HG03575 (cell line): ENCODE results near the gene ARMH2.

ENCODE experiments used
- ATAC-seq: cut with Tn5 transposase; IDR thresholded peaks from one replicate; pipeline ENCODE4 v1.9.1; 2021; ENCODE audit not compliant: unreplicated experiment, insufficient number of reproducible peaks, low FRiP score; ENCODE audit errors: extremely low read depth

The ARMH2 gene

DNA sequence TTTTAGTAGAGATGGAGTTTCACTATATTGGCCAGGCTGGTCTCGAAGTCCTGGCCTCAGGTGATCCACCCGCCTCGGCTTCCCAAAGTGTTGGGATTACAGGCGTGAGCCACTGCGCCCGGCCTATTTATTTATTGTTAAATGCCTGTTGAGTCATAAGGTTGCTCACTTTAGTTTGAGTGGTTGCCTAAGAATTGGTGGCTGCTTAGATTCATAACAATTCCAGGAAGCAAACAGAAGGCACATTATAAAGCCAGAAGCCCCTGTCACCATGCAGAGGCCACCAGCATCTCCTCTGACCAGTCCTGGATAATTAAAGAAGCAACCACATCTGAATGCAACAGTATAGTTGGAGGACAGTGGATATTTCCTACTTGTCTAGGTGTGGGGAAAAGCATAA is 24.0 kb upstream of the ARMH2 start:
- ATAC-seq: no peak

DNA sequence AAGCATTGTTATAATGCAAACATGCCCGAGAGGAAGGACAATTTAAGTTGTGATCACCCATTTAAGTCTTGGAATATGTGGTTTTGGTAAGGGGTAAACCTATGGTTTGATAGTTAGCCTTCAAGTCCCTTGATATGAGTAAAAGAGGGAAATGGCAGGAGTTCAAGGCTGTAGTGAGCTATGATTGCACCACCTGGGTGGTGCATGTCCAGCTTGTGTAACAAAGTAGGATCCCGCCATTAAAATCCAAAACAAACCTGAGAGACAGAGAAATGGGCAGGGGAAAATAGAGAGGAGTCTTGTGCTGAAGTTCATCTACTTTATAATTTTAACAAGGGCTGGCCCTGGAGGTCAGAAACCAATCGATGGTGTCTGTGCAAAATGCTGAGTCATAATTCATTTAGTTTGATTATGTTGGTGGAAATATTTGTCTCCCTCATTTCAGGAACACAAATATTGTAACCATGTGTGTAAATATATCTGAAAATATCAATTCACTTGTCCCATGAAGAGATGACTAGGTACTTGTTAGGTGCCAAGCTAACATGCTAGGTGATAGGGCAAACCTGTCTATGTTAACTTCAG is 23.2 kb upstream of the ARMH2 start:
- no peak for ATAC-seq

DNA sequence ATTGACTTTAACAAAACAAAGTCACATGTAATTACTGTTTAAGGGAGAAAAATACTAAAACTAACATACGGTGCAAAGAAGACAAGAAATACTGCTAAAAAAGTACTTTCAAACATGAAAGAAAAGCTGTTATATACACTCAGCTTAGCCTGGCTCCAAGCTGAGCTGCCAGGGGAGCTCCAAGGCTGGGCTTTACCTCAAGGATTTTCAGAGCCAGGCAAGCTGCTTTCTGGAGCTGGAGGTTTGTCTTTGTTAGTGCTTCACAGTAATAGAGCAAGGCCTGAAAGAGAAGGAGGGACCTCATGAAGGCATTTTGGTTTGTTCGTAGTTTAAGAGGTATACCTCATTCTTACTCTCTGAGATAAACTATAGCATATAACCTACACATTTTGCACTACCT is 19.6 kb upstream of the ARMH2 start:
- ATAC-seq: no peak

DNA sequence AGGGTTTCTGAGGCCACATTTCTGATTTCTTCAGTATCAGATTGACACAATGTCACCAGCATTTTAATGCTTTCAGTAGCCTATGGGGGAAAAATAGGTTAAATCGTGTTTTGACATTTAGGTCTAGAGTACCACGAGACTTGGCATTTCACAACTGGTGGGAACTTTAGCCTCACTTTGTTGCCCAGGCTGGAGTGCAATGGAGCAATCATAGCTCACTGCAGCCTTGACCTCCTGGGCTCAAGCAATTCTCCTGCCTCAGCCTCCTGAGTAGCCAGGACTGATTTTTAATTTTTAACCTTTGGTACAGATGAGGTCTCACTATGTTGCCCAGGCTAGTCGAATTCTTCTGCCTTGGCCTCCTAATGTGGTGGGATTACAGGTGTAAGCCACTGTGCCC is 11.0 kb upstream of the ARMH2 start:
- ATAC-seq: no peak

DNA sequence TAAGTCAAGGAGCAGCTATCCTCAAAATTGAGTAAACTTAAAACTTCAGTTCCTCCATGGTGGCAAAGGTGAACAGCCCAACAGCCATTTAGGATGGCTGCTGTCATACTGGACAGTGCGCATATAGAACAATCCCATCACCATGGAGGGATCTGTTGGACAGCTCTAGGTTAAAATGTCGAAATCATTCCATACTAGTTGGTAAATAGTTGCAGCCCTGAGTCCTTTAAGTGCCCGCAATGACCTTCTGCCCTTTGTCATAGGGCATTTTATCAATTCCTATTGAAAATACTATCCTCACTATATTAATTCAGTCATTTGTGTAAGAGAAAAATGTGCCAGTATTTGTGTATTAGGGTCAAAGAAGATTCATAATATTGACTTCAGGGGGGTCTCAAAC is 8.9 kb upstream of the ARMH2 start:
- no peak for ATAC-seq

DNA sequence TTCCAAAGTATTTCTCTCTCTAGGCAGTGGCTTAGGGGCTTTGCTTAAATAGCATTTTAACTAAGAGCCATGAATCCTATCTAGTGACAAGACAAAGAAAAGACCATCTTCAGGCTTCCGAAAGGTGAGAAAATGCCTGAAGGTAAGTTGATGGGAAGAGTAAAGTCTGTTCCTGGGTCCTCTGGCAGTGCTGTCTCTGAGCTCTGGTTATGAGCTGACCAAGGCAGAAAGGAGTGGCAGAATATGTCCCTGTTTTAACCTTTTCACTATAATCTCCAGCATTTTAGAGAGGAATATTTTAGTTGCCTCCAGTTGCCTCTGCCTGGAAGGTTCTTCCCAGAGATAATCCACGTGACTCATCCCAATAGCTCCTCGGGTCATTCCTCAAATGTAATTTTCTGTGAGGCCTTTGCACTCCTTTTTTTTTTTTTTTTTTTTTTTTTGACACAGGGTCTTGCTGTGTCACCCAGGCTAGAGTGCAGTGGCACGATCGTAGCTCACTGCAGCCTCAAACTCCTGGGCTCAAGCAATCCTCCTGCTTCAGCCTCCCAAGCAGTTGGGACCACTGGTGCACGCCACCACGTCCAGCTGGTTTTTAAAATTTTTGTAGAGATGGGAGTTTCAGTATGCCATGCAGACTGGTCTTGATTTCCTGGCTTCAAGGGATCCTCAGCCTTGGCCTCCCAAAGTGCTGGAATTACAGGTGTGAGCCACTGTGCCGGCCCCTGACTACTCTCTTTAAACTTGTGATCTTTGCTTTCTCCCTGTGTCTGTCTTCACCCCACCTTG is 3.7 kb upstream of the ARMH2 start:
- no peak for ATAC-seq

DNA sequence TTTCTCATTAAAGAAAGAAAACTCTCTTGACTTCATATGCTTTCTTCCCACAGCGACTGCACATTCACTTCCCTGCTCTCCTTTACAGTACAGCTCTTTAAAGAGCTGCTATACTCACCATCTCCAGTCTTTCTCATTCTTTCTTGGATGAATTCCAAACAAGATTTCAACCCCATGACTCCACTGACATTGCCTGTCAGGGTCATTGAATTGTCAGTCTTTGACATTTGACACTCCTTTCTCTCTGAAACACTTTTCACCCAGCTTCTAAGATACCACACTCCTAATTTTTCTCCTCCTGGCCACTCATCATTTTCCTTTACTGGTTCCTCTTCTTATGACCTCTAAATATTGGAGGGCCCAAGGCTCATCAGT is 811 bp upstream of the ARMH2 start:
- ATAC-seq: no peak

DNA sequence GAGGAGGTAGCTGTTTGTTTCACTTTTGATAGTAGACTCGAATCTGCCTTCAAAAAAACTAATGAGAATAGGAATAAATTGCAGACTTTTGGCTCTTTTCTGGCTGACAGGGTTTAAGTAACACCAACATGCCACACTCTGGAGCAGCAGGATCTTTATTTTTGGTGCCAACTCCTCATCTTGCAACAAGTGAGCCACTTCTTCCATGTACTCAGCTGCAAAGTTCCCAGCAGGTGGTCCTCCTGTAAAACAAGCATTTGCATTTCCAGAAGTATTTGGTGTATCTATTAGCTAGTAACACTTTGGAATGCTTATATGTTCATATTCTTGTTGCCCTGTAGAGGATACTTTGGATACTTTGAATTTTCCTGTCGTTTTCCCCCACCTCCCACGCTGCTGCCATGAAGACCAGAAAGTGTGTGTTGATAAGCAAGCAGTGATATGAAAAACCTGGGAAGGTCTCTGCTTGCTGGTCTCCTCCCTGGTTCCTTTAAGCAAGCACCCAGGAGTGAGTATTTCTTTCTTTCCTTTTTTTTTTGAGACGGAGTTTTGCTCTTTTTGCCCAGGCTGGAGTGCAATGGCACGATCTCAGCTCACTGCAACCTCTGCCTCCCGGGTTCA is 1.0 kb downstream of the ARMH2 start:
- ATAC-seq: no peak

DNA sequence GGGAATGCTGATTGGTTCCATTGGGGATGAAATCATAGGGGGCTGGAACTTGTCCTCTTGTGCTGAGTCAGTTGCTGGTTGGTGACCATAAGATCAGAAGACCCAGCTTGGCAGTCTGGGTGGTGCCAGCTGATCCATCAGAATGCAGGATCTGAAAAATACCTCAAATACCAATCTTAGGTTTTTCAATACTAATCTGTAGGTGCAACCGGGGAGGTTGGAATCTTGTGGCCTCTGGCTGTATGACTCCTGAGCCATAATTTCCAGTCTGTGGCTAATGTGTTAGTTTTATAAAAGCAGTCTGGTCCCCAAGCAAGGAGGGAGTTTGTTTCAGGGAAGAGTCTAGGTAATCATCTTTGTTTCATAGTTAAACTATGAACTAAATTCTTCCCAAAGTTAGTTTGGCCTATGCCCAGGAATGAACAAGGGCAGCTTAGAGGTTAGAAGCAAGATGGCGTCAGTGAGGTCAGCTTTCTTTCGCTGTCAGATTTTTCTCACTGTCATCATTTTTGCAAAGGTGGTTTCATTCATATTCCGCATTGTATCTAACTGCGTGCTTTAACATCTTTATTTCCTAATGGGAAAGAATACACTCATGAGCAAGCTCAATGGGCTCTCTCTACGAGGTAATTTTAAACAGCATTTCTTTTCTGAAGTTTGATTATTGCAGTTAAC is 2.0 kb downstream of the ARMH2 start:
- ATAC-seq: no peak

DNA sequence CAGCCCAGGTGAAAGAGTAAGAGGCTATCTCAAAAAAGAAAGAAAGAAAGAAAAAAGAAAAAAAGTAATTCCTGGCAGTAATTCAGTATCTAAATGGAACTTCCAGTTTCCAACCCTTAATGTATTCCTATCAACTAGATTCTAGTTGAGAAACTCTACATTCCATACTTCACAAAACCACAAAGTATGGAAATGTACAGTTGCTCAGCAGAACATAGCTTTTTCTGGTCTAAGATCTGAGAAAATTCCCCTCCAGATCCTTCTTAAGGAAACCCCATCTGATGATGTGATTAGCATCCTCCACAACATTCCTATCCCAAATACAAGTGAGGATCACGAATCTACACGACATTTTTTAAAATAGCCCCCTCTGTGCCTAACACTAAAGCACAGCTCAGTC is 3.6 kb downstream of the ARMH2 start:
- ATAC-seq: no peak

DNA sequence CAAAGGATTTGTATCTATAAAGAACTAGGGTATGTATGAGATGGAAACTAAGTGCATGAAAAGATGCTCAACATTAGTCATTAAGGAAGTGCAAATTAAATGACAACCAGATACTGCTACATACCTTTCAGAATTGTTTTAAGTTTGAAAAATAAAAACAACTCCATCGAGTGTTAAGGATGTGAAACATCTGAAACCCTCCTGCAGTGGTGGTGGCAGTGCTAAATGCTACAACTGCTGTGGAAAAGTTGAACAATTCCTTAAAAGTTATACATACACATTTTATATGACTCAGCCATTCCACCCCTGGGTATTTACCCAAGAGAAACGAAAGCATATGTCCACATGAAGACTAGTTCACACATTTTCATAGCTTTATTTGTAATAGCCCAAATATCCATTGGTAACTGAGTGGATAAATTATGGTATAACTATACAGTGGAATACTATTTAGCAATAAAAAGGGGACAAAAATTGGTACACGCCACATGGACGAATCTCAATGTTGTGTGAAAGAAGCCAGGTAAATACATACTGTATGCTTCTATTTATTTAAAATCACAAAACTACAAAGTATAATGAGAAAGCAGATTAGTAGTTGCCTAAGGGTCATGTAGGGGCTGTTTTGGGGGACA is 10.6 kb downstream of the ARMH2 start:
- no peak for ATAC-seq

DNA sequence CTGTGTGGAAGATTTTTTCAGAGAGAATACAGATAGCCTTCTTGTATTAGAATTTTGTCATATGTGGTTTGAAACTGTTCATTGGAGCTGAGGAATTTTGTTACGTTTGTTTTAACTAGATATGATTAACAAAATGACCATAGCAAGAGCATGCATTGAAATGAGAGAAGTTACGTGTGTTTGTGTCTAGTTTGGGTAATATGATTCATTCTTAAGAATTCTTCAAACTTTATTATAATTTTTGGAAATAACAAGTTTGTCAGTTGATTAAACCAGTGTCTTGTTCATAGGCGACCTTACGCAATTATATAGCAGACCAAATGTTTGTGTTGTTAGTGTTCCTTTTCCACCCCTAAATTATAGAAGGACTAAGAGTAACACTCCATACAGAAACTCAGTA is 18.5 kb downstream of the ARMH2 start:
- no peak for ATAC-seq

DNA sequence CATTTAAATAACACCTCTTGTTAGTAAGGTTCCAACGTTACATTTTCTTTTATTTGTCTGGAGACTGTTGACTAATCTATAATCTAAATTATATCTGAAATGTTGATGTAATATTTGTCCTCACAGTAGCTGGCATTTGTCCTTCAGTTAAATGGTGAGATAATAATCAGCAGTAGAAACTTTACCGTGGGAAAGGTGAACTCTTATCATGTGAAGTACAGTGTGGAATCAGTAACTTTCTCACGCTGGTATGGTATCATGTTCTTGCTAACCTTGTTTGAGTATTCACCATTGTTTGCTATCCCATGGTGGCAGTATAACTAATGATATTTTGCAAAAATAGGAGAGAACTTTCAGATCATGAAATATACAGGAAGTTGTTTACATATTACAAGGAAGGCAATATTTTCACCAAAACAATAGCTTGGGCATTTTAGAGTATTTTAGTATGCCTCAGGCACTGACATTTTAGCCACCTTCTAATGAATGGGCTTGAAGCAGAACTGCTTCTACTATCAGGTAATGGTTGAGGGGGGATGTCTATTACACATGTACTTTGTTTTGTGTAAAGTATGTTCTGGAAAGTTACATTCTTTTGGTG is 19.2 kb downstream of the ARMH2 start:
- no peak for ATAC-seq

DNA sequence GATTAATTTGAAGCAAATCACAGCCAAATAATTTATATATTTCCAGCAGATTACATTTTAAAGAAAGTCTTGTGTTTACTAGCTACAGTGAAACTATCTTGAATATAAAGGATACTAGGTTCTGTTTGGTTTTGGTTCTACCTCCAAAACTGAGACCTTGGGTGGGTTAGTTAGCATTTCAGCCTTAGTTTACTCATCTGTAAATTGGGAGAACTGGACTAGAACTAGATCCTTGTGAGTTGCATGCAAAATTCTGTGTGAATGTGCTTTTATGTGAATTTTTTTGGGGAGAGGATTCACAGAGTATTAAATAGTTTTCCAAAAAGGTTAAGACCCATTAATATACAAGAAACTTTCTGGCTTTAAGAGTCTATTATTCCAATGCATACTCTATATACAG is 19.8 kb downstream of the ARMH2 start:
- no peak for ATAC-seq

DNA sequence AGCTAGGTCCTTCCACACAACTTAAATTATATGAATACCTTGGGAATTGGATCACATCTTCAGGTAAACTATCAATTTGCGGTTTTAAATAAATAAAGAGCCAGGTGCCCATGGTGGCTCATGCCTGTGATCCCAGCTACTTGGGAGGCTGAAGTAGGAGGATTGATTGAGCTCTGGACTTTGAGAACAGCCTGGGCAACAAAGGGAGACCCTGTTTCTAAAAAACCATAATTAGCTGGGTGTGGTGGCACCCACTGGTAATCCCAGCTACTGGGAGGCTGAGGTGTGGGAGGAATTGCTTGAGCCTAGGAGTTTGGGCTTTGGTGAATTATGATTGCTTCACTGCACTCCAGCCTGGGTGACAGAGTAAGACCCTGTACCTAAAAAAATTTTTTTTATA is 20.6 kb downstream of the ARMH2 start:
- ATAC-seq: no peak

DNA sequence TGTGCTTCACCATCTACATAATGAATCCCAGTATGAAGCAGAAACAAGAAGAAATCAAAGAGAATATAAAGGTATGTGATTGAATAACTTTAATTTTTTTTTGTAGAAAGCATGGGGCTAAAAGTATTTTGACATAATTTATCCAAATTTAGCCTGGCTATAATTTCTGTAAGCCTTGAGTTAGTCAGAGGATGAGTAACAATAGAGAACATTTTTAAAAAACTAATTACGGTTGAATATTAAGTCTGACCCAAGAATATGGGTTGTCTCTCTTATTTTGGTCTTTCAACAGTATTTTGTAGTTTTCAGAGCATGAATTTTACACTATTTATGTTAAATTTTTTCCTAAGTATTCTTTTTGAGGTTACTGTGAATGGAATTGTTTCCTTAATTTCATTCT is 21.5 kb downstream of the ARMH2 start:
- no peak for ATAC-seq

DNA sequence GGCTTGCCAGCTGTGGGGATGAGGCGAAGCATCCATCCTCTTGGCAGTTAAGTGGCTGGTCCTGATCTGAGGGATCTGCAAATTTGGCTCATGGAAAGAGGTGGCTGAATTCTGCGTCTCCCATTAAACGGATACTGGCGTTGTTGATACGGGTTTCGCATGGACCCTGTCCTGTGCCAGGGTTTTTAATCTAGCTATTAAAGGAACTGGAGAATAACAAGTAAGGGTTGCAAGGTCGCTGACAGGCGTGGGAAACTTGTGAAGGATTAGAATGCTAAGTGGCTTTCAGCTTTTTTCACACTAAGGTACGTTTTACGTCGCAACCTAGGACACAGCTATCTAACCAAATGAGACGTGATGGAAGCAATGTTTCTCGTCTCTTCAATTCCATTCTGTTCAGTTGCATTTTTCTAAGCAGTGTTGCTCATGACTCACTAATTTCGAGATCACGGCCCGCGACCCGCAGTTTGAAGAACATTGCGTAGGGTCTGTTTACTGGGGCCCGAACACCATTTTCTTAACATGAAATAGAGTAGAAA is 23.1 kb downstream of the ARMH2 start:
- ATAC-seq: no peak

DNA sequence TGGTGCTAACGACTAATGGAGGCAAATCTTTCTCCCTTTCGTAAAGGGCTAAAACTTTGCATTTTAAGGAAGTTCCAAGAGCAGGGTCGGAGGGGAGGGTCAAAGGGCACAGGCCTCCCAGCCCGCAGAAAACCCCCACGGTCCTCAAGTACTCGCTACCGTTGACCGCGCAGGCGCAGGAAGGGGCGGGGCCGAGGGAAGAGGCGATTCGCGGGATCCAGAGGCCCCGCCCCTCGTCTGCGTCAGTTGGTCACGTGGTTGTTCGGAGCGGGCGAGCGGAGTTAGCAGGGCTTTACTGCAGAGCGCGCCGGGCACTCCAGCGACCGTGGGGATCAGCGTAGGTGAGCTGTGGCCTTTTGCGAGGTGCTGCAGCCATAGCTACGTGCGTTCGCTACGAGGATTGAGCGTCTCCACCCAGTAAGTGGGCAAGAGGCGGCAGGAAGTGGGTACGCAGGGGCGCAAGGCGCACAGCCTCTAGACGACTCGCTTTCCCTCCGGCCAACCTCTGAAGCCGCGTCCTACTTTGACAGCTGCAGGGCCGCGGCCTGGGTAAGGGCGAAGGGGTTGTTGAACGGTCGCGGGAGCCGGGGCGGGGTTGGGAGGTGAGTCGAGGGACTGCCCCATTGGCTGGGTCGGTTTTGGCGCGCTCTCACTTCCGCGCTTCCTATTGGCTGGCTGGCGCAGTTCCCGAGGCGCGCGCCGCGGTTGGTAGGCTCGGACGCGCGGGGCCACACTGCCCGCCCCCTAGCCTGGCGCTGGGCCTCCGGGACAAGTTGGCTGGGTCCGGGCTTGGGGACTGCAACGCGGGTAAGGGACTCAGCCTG is 23.8 kb downstream of the ARMH2 start, which contains the start of gene GMNN:
Gene GMNN, plus strand, starts transcription at position 242 of the 824 bp plus-strand sequence. CDS start 2,310 bp downstream, outside the sequence.
- ATAC-seq: peak; percentile 62
